Neural progenitor cell (in vitro differentiated cells): ENCODE measurements around the gene TMEM203.

ENCODE experiments used
- EZH2 ChIP-seq: fragments of 200-600 bp; sonication (generic); IDR thresholded peaks from 2 replicates; pipeline ENCODE4 v1.6.1; 2017; ENCODE audit warnings: antibody characterized with exemption, mild to moderate bottlenecking, moderate library complexity
- EZH2phosphoT487 ChIP-seq: fragments of 200-600 bp; sonication (generic); IDR thresholded peaks from 2 replicates; pipeline ENCODE4 v1.6.1; 2017; ENCODE audit warnings: antibody characterized with exemption
- TF ChIP-seq, protein P1 (sequence below): fragments of 200-600 bp; sonication (generic); IDR thresholded peaks from 2 replicates; pipeline ENCODE4 v1.5.1; 2017; ENCODE audit warnings: antibody characterized with exemption, mild to moderate bottlenecking

DNA sequence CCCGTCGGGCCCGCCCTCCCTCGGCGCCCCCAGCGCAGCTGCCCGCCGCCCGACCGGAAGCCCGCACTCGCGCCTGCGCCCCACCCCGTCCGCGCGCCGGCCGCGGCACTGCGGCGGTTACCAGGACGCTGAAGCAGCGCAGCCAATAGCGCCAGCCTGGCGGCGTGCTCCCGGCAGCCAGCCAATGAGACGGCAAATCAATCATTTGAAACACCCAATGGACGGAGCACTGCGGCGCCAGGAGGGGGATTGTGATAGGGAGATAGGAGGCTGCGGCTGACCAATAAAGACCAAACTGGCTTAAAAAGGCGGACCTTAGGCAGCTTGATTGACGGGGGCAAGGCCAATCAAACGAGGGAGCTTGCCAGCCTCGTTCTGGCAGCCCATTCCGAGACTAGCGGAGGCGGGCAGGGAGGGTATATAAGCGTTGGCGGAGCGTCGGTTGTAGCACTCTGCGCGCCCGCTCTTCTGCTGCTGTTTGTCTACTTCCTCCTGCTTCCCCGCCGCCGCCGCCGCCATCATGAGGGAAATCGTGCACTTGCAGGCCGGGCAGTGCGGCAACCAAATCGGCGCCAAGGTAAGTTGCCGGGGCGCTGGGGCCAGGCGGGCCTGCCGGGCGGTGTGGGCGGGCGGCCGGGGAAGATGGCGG lies 35.5 kb upstream of the TMEM203 start, which contains the start of gene TUBB4B:
- TF ChIP-seq EZH2 = no peak
- TF ChIP-seq, protein P1, sequence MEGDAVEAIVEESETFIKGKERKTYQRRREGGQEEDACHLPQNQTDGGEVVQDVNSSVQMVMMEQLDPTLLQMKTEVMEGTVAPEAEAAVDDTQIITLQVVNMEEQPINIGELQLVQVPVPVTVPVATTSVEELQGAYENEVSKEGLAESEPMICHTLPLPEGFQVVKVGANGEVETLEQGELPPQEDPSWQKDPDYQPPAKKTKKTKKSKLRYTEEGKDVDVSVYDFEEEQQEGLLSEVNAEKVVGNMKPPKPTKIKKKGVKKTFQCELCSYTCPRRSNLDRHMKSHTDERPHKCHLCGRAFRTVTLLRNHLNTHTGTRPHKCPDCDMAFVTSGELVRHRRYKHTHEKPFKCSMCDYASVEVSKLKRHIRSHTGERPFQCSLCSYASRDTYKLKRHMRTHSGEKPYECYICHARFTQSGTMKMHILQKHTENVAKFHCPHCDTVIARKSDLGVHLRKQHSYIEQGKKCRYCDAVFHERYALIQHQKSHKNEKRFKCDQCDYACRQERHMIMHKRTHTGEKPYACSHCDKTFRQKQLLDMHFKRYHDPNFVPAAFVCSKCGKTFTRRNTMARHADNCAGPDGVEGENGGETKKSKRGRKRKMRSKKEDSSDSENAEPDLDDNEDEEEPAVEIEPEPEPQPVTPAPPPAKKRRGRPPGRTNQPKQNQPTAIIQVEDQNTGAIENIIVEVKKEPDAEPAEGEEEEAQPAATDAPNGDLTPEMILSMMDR = no peak
- TF ChIP-seq EZH2phosphoT487 = no peak
